ENCODE data around the gene MAB21L3.

Gene MAB21L3

DNA sequence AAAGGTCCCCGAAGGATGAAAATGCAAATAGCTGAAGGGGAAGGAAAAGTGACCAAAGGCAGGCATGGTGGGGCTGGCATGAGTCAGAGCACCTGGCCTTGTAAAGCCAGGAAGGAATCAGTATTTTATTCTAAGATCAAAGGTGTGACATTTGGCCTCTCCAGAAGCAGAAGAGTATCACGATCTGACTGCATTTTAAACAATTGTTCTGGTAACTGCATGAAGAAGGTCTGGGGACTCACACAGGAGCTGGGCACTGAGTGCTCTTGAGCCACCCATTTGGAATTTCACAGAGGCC, 23.2 kb downstream of the MAB21L3 start:
- Histone ChIP-seq H4K20me1 (ENCODE audit: low read depth, low read length) (no peaks in the 10 kb centered on the region), H3K36me3 (ENCODE audit: low read length) (no peaks in the 10 kb centered on the region), H3K79me2 (ENCODE audit: insufficient read depth, low read length) (no peaks in the 10 kb centered on the region), H3K27ac (ENCODE audit: low read depth, low read length) (no peak overlapping the region), H3K9me2 (replicated peaks; ENCODE audit: insufficient read depth, low read length) (no peaks in the 10 kb centered on the region), H3K9ac (ENCODE audit: low read length) (no peak overlapping the region), H3K27me3 (ENCODE audit: low read length) (no peaks in the 10 kb centered on the region), H2AFZ (ENCODE audit: low read depth, low read length, severe bottlenecking) (no peak overlapping the region), H3K9me3 (ENCODE audit: insufficient read depth, low read length) (no peaks in the 10 kb centered on the region), H3K4me2 (ENCODE audit: low read depth, low read length, poor library complexity, severe bottlenecking) (no peak overlapping the region), H3K4me3 (ENCODE audit: insufficient read depth, low read length, poor library complexity, severe bottlenecking) (no peak overlapping the region), H3F3A (ENCODE audit: insufficient read depth) (no peaks in the 10 kb centered on the region)
- TF ChIP-seq, protein P1, sequence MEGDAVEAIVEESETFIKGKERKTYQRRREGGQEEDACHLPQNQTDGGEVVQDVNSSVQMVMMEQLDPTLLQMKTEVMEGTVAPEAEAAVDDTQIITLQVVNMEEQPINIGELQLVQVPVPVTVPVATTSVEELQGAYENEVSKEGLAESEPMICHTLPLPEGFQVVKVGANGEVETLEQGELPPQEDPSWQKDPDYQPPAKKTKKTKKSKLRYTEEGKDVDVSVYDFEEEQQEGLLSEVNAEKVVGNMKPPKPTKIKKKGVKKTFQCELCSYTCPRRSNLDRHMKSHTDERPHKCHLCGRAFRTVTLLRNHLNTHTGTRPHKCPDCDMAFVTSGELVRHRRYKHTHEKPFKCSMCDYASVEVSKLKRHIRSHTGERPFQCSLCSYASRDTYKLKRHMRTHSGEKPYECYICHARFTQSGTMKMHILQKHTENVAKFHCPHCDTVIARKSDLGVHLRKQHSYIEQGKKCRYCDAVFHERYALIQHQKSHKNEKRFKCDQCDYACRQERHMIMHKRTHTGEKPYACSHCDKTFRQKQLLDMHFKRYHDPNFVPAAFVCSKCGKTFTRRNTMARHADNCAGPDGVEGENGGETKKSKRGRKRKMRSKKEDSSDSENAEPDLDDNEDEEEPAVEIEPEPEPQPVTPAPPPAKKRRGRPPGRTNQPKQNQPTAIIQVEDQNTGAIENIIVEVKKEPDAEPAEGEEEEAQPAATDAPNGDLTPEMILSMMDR (IDR thresholded peaks at IDR 0.05; ENCODE audit: insufficient read depth, low read length, poor library complexity, severe bottlenecking): no peak
- no peak for TF ChIP-seq EZH2phosphoT487 (conservative IDR thresholded peaks at IDR 0.05; ENCODE audit: low read length)

- Histone ChIP-seq H3K79me2 (ENCODE audit: insufficient read depth, low read length) (no peaks in the 10 kb centered on the region), H3K4me3 (ENCODE audit: insufficient read depth, low read length, poor library complexity, severe bottlenecking) (no peak overlapping the region), H3K9ac (ENCODE audit: low read length) (no peak overlapping the region), H2AFZ (ENCODE audit: low read depth, low read length, severe bottlenecking) (peak overlapping the region; percentile 90), H3F3A (ENCODE audit: insufficient read depth) (no peaks in the 10 kb centered on the region), H3K4me2 (ENCODE audit: low read depth, low read length, poor library complexity, severe bottlenecking) (no peak overlapping the region), H4K20me1 (ENCODE audit: low read depth, low read length) (no peaks in the 10 kb centered on the region), H3K36me3 (ENCODE audit: low read length) (no peaks in the 10 kb centered on the region), H3K9me3 (ENCODE audit: insufficient read depth, low read length) (no peaks in the 10 kb centered on the region), H3K27ac (ENCODE audit: low read depth, low read length) (no peak overlapping the region), H3K9me2 (replicated peaks; ENCODE audit: insufficient read depth, low read length) (no peaks in the 10 kb centered on the region), H3K27me3 (ENCODE audit: low read length) (no peaks in the 10 kb centered on the region)
- TF ChIP-seq EZH2phosphoT487 (conservative IDR thresholded peaks at IDR 0.05; ENCODE audit: low read length): no peak
- TF ChIP-seq, protein P1 (IDR thresholded peaks at IDR 0.05; ENCODE audit: insufficient read depth, low read length, poor library complexity, severe bottlenecking): no peak
These were observed 27.1 kb downstream of the MAB21L3 start for GRCh38 chr1:116138277-116138792.

DNA sequence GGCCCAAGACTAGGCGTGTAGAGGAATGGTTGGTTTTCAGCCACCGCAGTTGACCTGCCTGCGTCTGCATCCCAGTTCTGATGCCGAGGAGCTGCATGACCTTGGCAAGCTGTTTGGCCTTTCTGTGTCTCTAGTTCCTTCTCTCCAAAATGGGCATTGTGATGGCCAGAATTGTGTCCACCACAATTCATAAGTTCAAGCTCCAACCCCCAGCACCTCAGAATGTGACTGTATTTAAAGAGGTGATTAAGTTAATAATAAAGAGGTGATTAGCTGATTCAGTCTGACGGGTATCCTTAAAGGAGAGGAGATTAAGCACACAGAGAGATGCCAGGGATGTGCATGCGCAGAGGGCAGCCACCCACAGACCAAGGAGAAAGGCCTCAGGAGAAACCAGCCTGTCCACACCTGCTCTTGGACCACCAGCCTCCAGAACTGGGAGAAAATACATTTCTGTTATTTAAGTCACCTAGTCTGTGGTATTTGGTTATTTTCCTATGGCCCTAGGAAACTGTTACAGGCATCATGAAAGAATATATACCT, 28.5 kb downstream of the MAB21L3 start:
- H3F3A ChIP-seq (ENCODE audit: insufficient read depth): no peaks in the 10 kb centered on the region
- 0 out of 2 replicates have a peak, but pooled peaks cover 2% of the 10 kb centered on the region for H3K36me3 ChIP-seq (ENCODE audit: low read length)
- no peaks in the 10 kb centered on the region for H3K79me2 ChIP-seq (ENCODE audit: insufficient read depth, low read length)
- TF ChIP-seq, protein P1 (IDR thresholded peaks at IDR 0.05; ENCODE audit: insufficient read depth, low read length, poor library complexity, severe bottlenecking): no peak
- no peak for TF ChIP-seq EZH2phosphoT487 (conservative IDR thresholded peaks at IDR 0.05; ENCODE audit: low read length)
- no peak overlapping the region for H3K9ac ChIP-seq (ENCODE audit: low read length)
- no peaks in the 10 kb centered on the region for H3K27me3 ChIP-seq (ENCODE audit: low read length)
- no peak overlapping the region for H3K4me3 ChIP-seq (ENCODE audit: insufficient read depth, low read length, poor library complexity, severe bottlenecking)
- H4K20me1 ChIP-seq (ENCODE audit: low read depth, low read length): no peaks in the 10 kb centered on the region
- H3K27ac ChIP-seq (ENCODE audit: low read depth, low read length): no peak overlapping the region
- peaks cover 5% of the 10 kb centered on the region; the same call in 1 of the 2 replicates for H3K9me3 ChIP-seq (ENCODE audit: insufficient read depth, low read length)
- H2AFZ ChIP-seq (ENCODE audit: low read depth, low read length, severe bottlenecking): no peak overlapping the region
- H3K4me2 ChIP-seq (ENCODE audit: low read depth, low read length, poor library complexity, severe bottlenecking): no peak overlapping the region
- H3K9me2 ChIP-seq (replicated peaks; ENCODE audit: insufficient read depth, low read length): no peaks in the 10 kb centered on the region

All from SU-DHL-6 (cell line).